ENCODE measurements around the gene PPDPF.

The PPDPF gene, protein sequence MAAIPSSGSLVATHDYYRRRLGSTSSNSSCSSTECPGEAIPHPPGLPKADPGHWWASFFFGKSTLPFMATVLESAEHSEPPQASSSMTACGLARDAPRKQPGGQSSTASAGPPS
- total RNA-seq: 24.4 to 48.9 (median 44.5) reads per million in 3 donors

DNA sequence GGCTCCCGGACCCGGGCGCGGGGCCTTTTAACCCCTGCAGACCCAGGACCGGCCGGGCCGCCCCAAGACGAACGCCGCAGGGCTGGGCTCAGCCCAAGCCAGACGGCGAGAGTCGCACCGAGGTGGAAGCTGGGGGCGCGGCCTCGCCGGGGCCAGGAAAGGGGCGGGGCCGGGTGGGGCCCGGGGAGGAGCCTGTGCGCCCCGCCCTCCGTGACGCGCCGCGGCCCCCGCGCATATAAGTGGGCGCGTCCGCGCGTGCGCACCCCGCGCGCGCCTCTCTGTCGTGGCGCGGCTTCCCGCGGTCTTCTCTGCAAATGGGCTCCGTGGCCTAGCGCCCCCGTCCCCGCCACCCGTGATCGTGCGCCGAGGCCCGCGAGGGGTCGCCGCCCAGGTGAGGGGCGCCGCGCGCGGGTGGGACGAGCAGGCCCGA is at the start of gene PPDPF:
PPDPF (plus strand) TSS at position 262 of the 430 bp plus-strand sequence. CDS start 544 bp downstream, outside the sequence.
- DNase-seq: peak; percentile 72 to 79 (median 77)
- Histone ChIP-seq H3K4me3 (ENCODE audit: insufficient read depth, low read depth, low read length, poor library complexity, severe bottlenecking) (peak within 1 kb of the TSS; percentile 76), H3K27ac (ENCODE audit: insufficient read depth, low read length, poor library complexity, severe bottlenecking) (peak within 1 kb of the TSS; percentile 70), H3K9me3 (ENCODE audit: control insufficient read depth, low read length) (no peaks in the 10 kb centered on the region), H3K4me1 (ENCODE audit: control insufficient read depth, insufficient read depth, low read length, poor library complexity, severe bottlenecking) (peaks cover 25% of the 10 kb centered on the region), H3K27me3 (replicated peaks; ENCODE audit: control insufficient read depth, insufficient read depth, low read length, poor library complexity, severe bottlenecking) (no peaks in the 10 kb centered on the region), H3K36me3 (ENCODE audit: control insufficient read depth, insufficient read depth, low read length) (peaks cover 10% of the 10 kb centered on the region)

DNA sequence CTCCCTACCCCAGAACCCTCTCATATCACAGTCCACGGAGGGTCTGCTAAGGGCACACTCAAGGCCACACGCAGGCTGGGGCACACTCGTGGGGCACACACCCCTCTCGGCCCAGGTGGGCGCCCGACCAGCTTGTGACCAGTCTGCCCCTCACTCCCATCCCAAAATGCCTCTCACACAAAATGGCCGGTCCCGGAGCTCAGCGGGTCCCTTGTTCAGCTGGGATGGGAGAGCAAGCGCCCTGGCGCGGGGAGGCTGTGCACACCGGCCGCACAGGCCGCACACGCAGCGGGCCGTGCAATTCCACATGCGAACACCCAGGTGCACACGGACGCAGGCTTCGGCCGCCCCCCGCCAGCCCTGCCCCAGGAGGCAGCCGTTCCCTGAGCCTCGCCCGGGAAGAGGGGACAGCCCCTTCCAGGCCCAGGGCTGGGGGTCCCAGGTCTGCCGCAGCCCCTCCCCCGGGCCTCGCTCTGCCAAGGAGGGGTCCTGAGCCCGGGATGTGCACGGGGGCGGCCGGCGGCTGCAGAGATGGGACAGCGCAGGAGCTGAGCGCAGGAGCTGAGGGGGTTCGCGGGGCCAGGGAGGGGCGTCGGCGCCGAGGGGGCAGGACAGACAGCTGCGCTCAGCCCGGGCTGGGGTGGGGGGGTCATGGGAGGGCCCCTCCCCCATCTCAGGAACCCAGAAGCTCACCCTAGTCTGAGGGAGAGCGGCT is 49.4 kb upstream of the PPDPF start:
- Histone ChIP-seq H3K27me3 (replicated peaks; ENCODE audit: control insufficient read depth, insufficient read depth, low read length, poor library complexity, severe bottlenecking) (peaks cover 48% of the 10 kb centered on the region), H3K9me3 (ENCODE audit: control insufficient read depth, low read length) (no peaks in the 10 kb centered on the region), H3K36me3 (ENCODE audit: control insufficient read depth, insufficient read depth, low read length) (no peaks in the 10 kb centered on the region), H3K27ac (ENCODE audit: insufficient read depth, low read length, poor library complexity, severe bottlenecking) (no peak overlapping the region), H3K4me3 (ENCODE audit: insufficient read depth, low read depth, low read length, poor library complexity, severe bottlenecking) (no peak overlapping the region), H3K4me1 (ENCODE audit: control insufficient read depth, insufficient read depth, low read length, poor library complexity, severe bottlenecking) (peaks cover 13% of the 10 kb centered on the region)
- DNase-seq: no peak

DNA sequence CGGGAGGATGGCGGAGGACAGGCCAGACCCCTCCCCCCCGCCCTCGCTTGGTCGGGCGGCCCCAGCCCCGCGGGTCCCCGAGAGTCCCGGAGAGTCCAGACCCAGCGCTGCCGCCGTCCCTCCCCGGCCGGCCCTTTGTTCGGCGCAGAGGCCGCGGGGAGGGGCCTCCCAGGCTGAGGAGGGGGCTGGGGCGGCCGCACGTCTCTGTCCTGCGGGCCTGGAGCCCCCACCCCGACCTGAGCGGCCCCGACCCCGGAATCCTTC is 48.9 kb upstream of the PPDPF start:
- DNase-seq: no peak
- Histone ChIP-seq H3K4me1 (ENCODE audit: control insufficient read depth, insufficient read depth, low read length, poor library complexity, severe bottlenecking) (peaks cover 13% of the 10 kb centered on the region), H3K9me3 (ENCODE audit: control insufficient read depth, low read length) (no peaks in the 10 kb centered on the region), H3K27ac (ENCODE audit: insufficient read depth, low read length, poor library complexity, severe bottlenecking) (no peak overlapping the region), H3K4me3 (ENCODE audit: insufficient read depth, low read depth, low read length, poor library complexity, severe bottlenecking) (peak overlapping the region; percentile 39), H3K27me3 (replicated peaks; ENCODE audit: control insufficient read depth, insufficient read depth, low read length, poor library complexity, severe bottlenecking) (peaks cover 48% of the 10 kb centered on the region), H3K36me3 (ENCODE audit: control insufficient read depth, insufficient read depth, low read length) (no peaks in the 10 kb centered on the region)

DNA sequence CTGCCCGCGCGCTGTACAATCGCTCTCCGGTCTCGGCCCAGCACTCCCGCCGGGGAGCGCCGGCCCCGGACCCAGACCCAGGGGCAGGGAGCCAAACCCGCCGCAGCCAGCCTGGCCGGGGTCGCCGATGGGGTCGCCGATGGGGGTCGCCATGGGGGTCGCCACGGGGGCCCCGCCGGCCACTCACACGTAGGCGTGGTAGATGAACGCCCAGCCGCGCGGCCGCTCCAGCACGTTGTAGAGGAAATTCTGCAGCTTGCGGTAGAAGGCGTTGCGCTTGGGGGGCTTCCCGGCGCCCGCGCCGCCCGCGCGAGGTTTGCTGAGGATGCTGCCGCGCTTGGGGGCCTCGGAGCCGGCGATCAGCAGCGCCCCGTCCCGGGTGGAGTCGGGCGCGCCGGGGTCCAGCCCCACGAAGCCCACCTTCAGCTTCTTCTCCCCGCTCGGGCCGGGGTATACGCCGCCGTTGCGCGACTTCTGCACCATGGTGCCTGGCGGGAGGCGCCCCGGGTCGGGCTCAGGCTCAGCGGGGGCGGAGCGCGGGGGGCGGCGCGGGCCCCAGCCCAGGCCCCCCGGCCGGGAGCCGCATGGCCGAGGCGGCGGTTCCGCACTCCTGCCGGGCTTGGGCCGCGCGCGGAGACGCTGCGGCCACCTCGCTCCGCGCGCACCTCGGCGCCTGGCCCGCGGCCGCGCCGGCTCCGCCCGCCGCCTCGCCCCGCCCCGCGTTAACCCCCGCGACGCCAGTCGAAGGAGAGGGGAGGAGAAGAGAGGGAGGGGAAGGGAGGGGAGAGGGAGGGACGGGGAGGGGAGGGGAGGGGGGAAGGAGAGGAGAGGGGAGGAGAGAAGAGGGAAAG is 48.4 kb upstream of the PPDPF start, which contains the start of gene KCNQ2:
KCNQ2 (minus strand) TSS at position 675 of the 851 bp plus-strand sequence; CDS start at position 483, 192 bp downstream.
- H3K4me1 ChIP-seq (ENCODE audit: control insufficient read depth, insufficient read depth, low read length, poor library complexity, severe bottlenecking): peaks cover 13% of the 10 kb centered on the region
- DNase-seq: no peak
- peak within 1 kb of the TSS; percentile 39 for H3K4me3 ChIP-seq (ENCODE audit: insufficient read depth, low read depth, low read length, poor library complexity, severe bottlenecking)
- H3K27me3 ChIP-seq (replicated peaks; ENCODE audit: control insufficient read depth, insufficient read depth, low read length, poor library complexity, severe bottlenecking): peaks cover 48% of the 10 kb centered on the region
- H3K36me3 ChIP-seq (ENCODE audit: control insufficient read depth, insufficient read depth, low read length): no peaks in the 10 kb centered on the region
- H3K9me3 ChIP-seq (ENCODE audit: control insufficient read depth, low read length): no peaks in the 10 kb centered on the region
- no peak within 1 kb of the TSS for H3K27ac ChIP-seq (ENCODE audit: insufficient read depth, low read length, poor library complexity, severe bottlenecking)

DNA sequence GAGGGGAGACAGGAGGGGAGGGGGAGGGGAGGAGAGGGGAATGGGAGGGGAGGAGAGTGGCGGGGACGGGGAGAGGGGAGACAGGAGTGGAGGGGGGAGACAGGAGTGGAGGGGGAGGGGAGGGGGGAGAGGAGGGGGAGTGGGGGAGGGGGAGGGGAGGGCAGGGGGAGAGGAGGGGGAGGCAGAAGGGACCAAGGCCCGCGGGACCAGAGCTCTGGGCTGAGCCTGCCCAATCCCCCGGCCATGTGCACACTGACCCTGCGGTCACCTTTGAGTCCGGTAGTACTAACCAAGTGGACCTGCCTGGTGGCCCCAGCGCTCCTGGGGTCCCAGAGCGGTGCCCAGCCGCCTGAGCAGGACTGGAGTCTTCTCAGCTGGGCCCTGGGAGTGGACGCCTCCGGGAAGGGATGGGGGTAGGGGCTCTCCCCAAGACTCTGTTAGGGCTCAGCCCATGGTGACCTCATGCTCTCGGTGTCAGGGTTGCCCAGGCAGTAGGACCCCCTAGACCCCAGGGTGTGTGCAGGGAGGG is 47.6 kb upstream of the PPDPF start:
- no peak overlapping the region for H3K27ac ChIP-seq (ENCODE audit: insufficient read depth, low read length, poor library complexity, severe bottlenecking)
- peaks cover 13% of the 10 kb centered on the region for H3K4me1 ChIP-seq (ENCODE audit: control insufficient read depth, insufficient read depth, low read length, poor library complexity, severe bottlenecking)
- no peak overlapping the region for H3K4me3 ChIP-seq (ENCODE audit: insufficient read depth, low read depth, low read length, poor library complexity, severe bottlenecking)
- no peaks in the 10 kb centered on the region for H3K36me3 ChIP-seq (ENCODE audit: control insufficient read depth, insufficient read depth, low read length)
- H3K9me3 ChIP-seq (ENCODE audit: control insufficient read depth, low read length): no peaks in the 10 kb centered on the region
- DNase-seq: no peak
- H3K27me3 ChIP-seq (replicated peaks; ENCODE audit: control insufficient read depth, insufficient read depth, low read length, poor library complexity, severe bottlenecking): peaks cover 48% of the 10 kb centered on the region

DNA sequence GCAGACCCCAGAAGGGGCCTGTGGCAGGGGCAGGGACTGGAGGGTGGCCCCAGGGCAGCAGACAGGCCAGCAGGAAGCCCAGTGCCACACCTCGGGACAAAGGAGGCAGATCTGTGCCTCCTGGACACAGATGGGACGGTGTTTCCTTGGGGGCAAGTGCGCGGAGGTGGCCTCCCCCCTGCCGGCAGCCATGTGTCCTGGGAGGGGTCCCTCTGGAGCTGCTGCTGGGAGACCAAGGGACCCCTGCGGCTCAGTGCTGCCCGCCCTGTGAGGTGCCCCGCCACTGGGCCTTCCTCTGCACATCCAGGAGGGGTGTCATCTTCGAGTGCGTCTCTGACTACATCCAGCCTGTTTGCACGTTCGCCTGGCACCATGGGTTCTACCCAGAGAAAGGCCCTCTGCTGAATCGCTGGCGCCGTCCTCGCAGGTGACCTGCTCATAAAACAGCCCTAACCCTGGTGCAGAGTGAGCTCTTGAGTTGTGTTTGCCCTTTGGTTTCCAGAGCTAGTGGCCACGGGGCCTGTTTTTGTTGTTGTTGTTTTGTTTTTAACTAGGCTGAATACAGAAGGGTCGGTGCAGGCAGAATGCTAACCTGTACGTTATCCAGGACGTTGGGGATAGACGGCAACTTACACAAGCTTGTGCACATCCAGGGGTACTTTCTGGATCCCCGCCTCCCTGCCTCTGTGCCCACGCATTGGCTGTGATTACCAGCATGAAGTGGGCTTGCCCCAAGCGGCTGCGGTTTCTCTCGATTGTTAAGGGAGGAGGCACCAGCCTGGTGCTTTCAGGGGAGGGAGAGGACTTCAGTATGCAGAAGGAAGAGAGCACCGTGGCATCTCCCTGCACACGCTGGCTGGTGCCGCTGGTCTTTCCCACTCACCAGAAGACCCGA is 46.8 kb upstream of the PPDPF start:
- DNase-seq: no peak
- H3K36me3 ChIP-seq (ENCODE audit: control insufficient read depth, insufficient read depth, low read length): no peaks in the 10 kb centered on the region
- no peaks in the 10 kb centered on the region for H3K9me3 ChIP-seq (ENCODE audit: control insufficient read depth, low read length)
- H3K27ac ChIP-seq (ENCODE audit: insufficient read depth, low read length, poor library complexity, severe bottlenecking): no peak overlapping the region
- peaks cover 13% of the 10 kb centered on the region for H3K4me1 ChIP-seq (ENCODE audit: control insufficient read depth, insufficient read depth, low read length, poor library complexity, severe bottlenecking)
- peaks cover 56% of the 10 kb centered on the region for H3K27me3 ChIP-seq (replicated peaks; ENCODE audit: control insufficient read depth, insufficient read depth, low read length, poor library complexity, severe bottlenecking)
- H3K4me3 ChIP-seq (ENCODE audit: insufficient read depth, low read depth, low read length, poor library complexity, severe bottlenecking): no peak overlapping the region

DNA sequence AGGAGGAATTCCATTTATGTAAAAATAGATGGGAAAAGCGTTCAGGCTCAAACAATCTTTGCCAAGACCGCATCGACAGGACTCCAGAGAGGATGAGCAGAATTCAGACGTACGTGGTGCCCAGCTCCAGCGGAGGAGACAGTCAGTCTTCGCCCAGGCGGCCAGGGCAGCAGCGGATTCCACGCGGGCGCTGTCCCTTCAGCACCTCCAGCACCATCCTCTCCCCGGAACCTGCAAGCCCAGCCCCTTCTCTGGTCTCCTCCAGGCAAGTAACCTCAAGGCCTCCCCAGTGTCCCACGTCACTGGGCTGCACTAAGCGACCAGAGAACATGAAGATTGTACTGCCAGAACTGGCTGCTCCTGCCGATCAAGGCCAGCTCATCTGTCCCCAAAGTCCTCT is 45.4 kb upstream of the PPDPF start:
- DNase-seq: no peak
- Histone ChIP-seq H3K27ac (ENCODE audit: insufficient read depth, low read length, poor library complexity, severe bottlenecking) (no peak overlapping the region), H3K27me3 (replicated peaks; ENCODE audit: control insufficient read depth, insufficient read depth, low read length, poor library complexity, severe bottlenecking) (peaks cover 49% of the 10 kb centered on the region), H3K36me3 (ENCODE audit: control insufficient read depth, insufficient read depth, low read length) (no peaks in the 10 kb centered on the region), H3K4me1 (ENCODE audit: control insufficient read depth, insufficient read depth, low read length, poor library complexity, severe bottlenecking) (peaks cover 13% of the 10 kb centered on the region), H3K4me3 (ENCODE audit: insufficient read depth, low read depth, low read length, poor library complexity, severe bottlenecking) (no peak overlapping the region), H3K9me3 (ENCODE audit: control insufficient read depth, low read length) (no peaks in the 10 kb centered on the region)

DNA sequence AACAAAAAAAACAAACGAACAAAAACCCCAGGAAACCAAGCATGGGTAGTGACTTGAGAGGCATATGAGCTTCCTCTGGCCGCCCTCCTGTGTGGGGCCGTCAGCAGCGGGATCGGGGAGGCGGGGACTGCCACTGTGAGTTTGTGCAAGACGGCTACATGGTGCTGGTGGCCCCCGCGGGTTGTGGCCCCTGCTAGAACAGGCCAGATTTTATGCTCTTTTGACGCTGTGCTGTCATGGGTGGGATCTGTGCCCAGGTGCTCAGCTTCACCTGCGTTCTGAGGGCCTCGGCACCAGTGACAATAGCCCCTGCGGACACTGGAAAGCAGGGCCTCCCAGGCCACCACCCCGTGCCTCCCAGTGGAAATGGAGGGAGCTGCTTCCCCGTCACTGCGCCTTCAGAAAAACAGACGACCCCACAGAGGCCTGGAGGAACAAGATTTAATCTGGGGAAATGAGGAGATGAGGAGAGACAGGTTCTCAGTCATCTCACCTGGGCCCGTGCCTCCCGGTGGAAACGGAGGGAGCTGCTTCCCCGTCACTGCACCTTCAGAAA is 43.4 kb upstream of the PPDPF start:
- Histone ChIP-seq H3K27me3 (replicated peaks; ENCODE audit: control insufficient read depth, insufficient read depth, low read length, poor library complexity, severe bottlenecking) (peaks cover 32% of the 10 kb centered on the region), H3K27ac (ENCODE audit: insufficient read depth, low read length, poor library complexity, severe bottlenecking) (no peak overlapping the region)

DNA sequence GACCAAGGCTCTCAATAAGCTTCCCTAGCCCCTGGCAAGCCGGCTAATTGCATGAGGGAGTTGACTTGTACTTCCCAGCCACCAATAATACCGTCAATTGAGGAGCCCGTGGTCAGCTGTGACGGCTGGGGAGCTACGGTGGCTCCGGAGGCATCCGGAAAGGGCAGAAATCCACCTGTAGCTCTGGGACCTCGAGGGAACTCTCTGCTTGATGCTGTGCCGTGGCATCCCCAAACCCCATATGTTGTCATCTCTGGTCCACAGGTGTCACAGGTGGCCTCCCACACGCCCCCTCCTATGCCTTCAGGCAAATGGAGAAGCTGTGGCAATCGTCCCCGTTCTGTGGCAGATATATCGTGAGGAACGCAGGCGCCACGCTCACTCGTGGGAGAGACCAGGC is 42.6 kb upstream of the PPDPF start:
- peaks cover 29% of the 10 kb centered on the region for H3K27me3 ChIP-seq (replicated peaks; ENCODE audit: control insufficient read depth, insufficient read depth, low read length, poor library complexity, severe bottlenecking)
- H3K9me3 ChIP-seq (ENCODE audit: control insufficient read depth, low read length): no peaks in the 10 kb centered on the region
- no peak for DNase-seq

More for the DNA sequence above, 43.4 kb upstream of the PPDPF start:
- H3K36me3 ChIP-seq (ENCODE audit: control insufficient read depth, insufficient read depth, low read length): no peaks in the 10 kb centered on the region
- no peaks in the 10 kb centered on the region for H3K9me3 ChIP-seq (ENCODE audit: control insufficient read depth, low read length)
- DNase-seq: no peak
- peaks cover 1% of the 10 kb centered on the region for H3K4me1 ChIP-seq (ENCODE audit: control insufficient read depth, insufficient read depth, low read length, poor library complexity, severe bottlenecking)
- H3K4me3 ChIP-seq (ENCODE audit: insufficient read depth, low read depth, low read length, poor library complexity, severe bottlenecking): no peak overlapping the region

More for the DNA sequence above, 42.6 kb upstream of the PPDPF start:
- Histone ChIP-seq H3K27ac (ENCODE audit: insufficient read depth, low read length, poor library complexity, severe bottlenecking) (no peak overlapping the region), H3K36me3 (ENCODE audit: control insufficient read depth, insufficient read depth, low read length) (no peaks in the 10 kb centered on the region), H3K4me3 (ENCODE audit: insufficient read depth, low read depth, low read length, poor library complexity, severe bottlenecking) (no peak overlapping the region), H3K4me1 (ENCODE audit: control insufficient read depth, insufficient read depth, low read length, poor library complexity, severe bottlenecking) (no peaks in the 10 kb centered on the region)

Measured in effector memory CD4-positive, alpha-beta T cell (primary cell).